GM10266 (cell line): ENCODE results near the gene KRT80.

Source experiments
- DNase-seq: peaks from one replicate; pipeline ENCODE4 v3.0.0; 2012; ENCODE audit errors: extremely low spot score
- TF ChIP-seq, protein P1 (sequence below): IDR thresholded peaks from 2 replicates; pipeline ENCODE4 v1.5.1; 2012; ENCODE audit warnings: mild to moderate bottlenecking, low read depth; ENCODE audit not compliant: control insufficient read depth, insufficient read depth; ENCODE audit errors: missing control alignments

Gene KRT80

DNA sequence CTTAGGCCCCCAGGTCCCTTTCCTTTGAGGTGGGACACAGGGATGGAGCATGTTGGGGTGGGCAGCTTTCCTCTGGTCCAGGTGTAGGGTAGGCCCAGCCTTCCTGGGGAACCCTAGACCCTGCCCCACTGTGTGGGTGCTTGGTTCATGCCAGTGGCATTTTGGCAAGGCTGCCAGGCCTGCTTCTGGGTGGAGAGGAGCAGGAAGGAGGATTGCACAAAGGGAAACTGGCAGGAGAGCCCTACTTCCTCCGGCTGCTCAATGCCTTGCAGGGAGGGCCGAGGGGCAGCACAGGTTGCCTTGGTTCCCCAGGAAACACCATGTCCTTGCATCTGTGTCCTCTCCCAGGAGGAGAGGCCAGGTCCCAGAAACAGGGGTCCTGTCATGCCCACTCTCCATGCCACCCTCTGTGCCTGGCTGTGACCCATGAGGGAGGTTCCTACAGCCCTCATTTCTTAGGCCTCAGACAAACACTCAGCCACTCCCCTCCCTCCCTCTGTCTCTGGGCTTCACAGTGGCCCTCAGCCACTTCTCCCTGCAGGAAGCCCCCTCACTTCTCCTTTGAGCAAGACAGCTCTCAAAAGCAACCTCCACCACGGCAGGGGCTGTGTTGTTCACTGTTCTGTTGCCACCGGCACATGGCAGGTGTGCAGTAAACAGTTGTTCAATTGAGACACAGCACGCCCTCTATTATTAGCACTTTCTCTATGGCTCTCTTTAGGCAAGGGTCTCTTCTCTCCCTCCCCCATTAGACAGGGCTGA lies 6.8 kb upstream of the KRT80 start:
- TF ChIP-seq, protein P1, sequence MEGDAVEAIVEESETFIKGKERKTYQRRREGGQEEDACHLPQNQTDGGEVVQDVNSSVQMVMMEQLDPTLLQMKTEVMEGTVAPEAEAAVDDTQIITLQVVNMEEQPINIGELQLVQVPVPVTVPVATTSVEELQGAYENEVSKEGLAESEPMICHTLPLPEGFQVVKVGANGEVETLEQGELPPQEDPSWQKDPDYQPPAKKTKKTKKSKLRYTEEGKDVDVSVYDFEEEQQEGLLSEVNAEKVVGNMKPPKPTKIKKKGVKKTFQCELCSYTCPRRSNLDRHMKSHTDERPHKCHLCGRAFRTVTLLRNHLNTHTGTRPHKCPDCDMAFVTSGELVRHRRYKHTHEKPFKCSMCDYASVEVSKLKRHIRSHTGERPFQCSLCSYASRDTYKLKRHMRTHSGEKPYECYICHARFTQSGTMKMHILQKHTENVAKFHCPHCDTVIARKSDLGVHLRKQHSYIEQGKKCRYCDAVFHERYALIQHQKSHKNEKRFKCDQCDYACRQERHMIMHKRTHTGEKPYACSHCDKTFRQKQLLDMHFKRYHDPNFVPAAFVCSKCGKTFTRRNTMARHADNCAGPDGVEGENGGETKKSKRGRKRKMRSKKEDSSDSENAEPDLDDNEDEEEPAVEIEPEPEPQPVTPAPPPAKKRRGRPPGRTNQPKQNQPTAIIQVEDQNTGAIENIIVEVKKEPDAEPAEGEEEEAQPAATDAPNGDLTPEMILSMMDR, result no peak
- DNase-seq, result no peak

- TF ChIP-seq, protein P1, result no peak
Measured at GRCh38 chr12:52197371-52198231, 5.8 kb upstream of the KRT80 start.

GRCh38 chr12:52195065-52195730 lies 3.4 kb upstream of the KRT80 start:
- DNase-seq, result no peak
- TF ChIP-seq, protein P1, result no peak

More at GRCh38 chr12:52197371-52198231, 5.8 kb upstream of the KRT80 start:
- no peak for DNase-seq

GRCh38 chr12:52193991-52194390 lies 2.2 kb upstream of the KRT80 start:
- DNase-seq, result no peak
- TF ChIP-seq, protein P1, result no peak

DNA sequence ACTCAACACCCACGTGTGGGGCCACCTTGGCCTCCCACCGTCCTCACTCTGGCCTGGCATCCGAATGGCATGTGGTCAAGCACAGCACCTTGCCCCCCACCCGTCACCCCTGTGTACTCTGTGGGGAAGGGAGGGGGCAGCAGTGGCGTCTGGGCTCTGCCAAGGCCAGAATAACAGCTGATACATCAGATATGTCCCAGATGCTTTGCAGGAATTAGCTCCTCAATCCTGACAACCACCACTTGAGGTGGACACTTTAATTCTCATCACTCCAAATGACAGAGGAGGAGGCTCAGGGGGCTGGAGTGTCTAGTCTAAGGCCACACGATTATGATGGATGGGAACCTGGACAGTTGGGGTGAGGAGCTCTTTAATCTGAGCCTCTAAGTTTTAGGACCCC lies 1.7 kb upstream of the KRT80 start:
- TF ChIP-seq, protein P1, result no peak

DNA sequence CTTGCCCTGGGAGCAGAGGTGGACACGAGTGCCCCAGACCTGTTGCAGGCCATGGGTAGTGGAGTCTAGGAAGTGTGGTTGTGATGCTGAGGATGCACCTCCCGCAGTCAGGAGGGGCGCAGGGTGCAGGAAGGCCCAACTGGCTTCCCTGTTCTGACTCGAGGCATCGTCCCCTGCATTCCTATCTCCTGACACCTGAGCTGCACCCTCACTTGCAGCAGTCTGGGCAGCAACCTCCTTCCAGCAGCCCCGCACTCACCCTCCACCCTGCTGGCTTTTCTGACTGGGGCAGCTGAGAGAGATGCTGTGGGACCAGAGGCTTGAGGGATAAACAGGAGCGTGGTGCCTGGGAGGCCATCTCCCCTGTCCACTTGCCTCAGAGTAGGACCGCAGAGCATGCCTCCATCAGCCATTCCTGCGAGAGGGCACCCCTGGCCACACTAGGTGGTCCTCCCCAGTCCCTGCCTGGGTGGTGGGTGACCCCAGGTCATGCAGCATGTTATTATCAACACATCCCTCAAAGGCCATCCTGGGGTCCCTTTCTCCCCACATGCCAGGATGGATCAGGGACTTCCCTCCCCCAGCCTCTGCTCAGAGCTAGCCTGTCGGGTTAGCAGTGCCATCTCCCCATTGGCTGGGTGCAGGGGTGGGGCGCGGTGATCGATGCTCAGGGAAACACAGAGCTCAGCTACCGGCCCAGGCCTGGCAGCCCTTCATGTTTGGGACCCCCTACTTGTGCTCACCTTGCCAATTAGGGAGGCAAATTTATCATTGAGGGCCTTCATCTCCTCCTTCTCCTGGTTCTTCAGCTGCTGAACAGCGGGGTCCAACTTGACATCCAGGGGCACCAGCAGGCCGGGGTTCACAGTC lies 719 bp downstream of the KRT80 start:
- TF ChIP-seq, protein P1, result no peak

More for the DNA sequence above, 1.7 kb upstream of the KRT80 start:
- DNase-seq, result no peak

More for the DNA sequence above, 719 bp downstream of the KRT80 start:
- DNase-seq, result no peak
